Body of pancreas (tissue), 4 donors: ENCODE results near the gene MBD3L3. TPM values are rescaled to one million over a fixed set of nuclear protein-coding genes. Genes with fewer than 3 reads are reported as not detected.
"Not testable (repeated sequence)": the region's sequence is repeated elsewhere in the genome, so short reads cannot be mapped to it uniquely, and the experiment has no call there.

Experiments used
- ATAC-seq: fragments of 150-250 bp; one replicate; pipeline ENCODE4 v1.9.1; 2016
- DNase-seq, 4 donors: peaks; one replicate each; pipeline ENCODE4 v3.0.0-alpha.2; 2019
- H3K27ac ChIP-seq, 4 donors: fragments of 200-600 bp; sonication (generic); 1 replicate in 3 of 4; 2 replicates in 1 of 4; pipeline versions ENCODE4 v1.5.1 to v1.6.1; 2016 to 2019; ENCODE audit warnings: mild to moderate bottlenecking in 1 of 4, mixed read lengths in 1 of 4, moderate library complexity in 1 of 4
- H3K27me3 ChIP-seq, 2 donors: fragments of 200-600 bp; sonication (generic); one replicate each; pipeline ENCODE4 v1.6.0; 2016; ENCODE audit warnings: mild to moderate bottlenecking in 1 of 2
- H3K36me3 ChIP-seq, 2 donors: fragments of 200-600 bp; sonication (generic); replicated peaks in 1 of 2; 2 replicates each; pipeline ENCODE4 v1.5.1; 2016; ENCODE audit warnings: low read depth in 2 of 2; ENCODE audit not compliant: insufficient read depth in 1 of 2
- H3K4me1 ChIP-seq: fragments of 200-600 bp; sonication (generic); one replicate; pipeline ENCODE4 v1.6.0; 2016
- H3K4me3 ChIP-seq, 2 donors: fragments of 200-600 bp; sonication (generic); 1 replicate in 1 of 2; 2 replicates in 1 of 2; pipeline ENCODE4 v1.5.1; 2016 to 2019
- H3K9me3 ChIP-seq, 3 donors: fragments of 200-600 bp; sonication (generic); 1 replicate in 2 of 3; 2 replicates in 1 of 3; pipeline ENCODE4 v1.5.1; 2016
- CTCF ChIP-seq, 7 experiments: fragments of 450-650 bp in 4 of 7; fragments of 200-600 bp in 3 of 7; sonication (generic) in 3 of 7; IDR thresholded peaks; one replicate each; pipeline ENCODE4 v1.5.1; 2016 to 2019; ENCODE audit warnings: antibody characterized with exemption in 7 of 7
- POLR2A ChIP-seq, 3 donors: fragments of 450-650 bp; IDR thresholded peaks; one replicate each; pipeline ENCODE4 v1.6.1; 2016; ENCODE audit warnings: antibody characterized with exemption in 3 of 3, mild to moderate bottlenecking in 2 of 3
- WGBS, 2 donors: methylation state at CpG; one replicate each; pipeline ENCODE4 v1.1.5; 2017; 5-methylcytosine and 5-hydroxymethylcytosine counted together
- intact Hi-C: fragments of 100-400 bp; cut with DNase I; formaldehyde crosslinking; loops from one replicate; pipeline ENCODE4 v1.15.1; 2023
- total RNA-seq, 2 donors: library from RNA; depleted of rRNA; stranded (reverse); fragments of >200 nt; gene quantifications; one replicate each; pipeline ENCODE4 v1.1.0, GENCODE V29; 2016

MBD3L3 gene
- total RNA-seq, 2 donors from 2014 or later, result not detected

GRCh38 chr19:7063339-7063738 lies 4.9 kb upstream of the MBD3L3 start:
- Histone ChIP-seq H3K36me3 (no peaks in the 10 kb centered on the region), H3K9me3 (no peaks in the 10 kb centered on the region), H3K27me3 (no peaks in the 10 kb centered on the region), H3K4me3 (no peak overlapping the region), H3K4me1 (no peaks in the 10 kb centered on the region), H3K27ac (no peak overlapping the region)
- no peak for TF ChIP-seq CTCF (IDR thresholded peaks at IDR 0.05)
- TF ChIP-seq POLR2A (IDR thresholded peaks at IDR 0.05), result no peak
- WGBS, 2 donors, result 63 to 69% methylated on average over 4 of the region's 4 CpGs
- intact Hi-C loops, result no loop called here
- DNase-seq (no peak), ATAC-seq (no peak)

- DNase-seq, ATAC-seq, H3K4me1 ChIP-seq, H3K9me3 ChIP-seq, H3K4me3 ChIP-seq, intact Hi-C loops, H3K27ac ChIP-seq, H3K36me3 ChIP-seq, H3K27me3 ChIP-seq: not testable (repeated sequence)
- 44 to 55% methylated on average over 1 to 2 of the region's 2 CpGs for WGBS, 2 donors
Observed at GRCh38 chr19:7059977-7060376, 1.5 kb upstream of the MBD3L3 start.

- ATAC-seq, H3K36me3 ChIP-seq, H3K9me3 ChIP-seq, H3K27ac ChIP-seq, H3K4me1 ChIP-seq, intact Hi-C loops, H3K4me3 ChIP-seq, DNase-seq, H3K27me3 ChIP-seq: not testable (repeated sequence)
- 79% methylated on average over 10 of the region's 16 CpGs; no CpG with 5 or more reads in 1 of the 2 donors for WGBS, 2 donors
Observed at GRCh38 chr19:7056371-7056770, 2.1 kb downstream of the MBD3L3 start.

- H3K36me3 ChIP-seq, result not testable (repeated sequence)
Observed at GRCh38 chr19:7055679-7056078, 2.8 kb downstream of the MBD3L3 start.

GRCh38 chr19:7054635-7055368 lies 3.7 kb downstream of the MBD3L3 start:
- DNase-seq, H3K4me1 ChIP-seq, intact Hi-C loops, H3K4me3 ChIP-seq, H3K9me3 ChIP-seq, H3K27ac ChIP-seq, ATAC-seq, H3K36me3 ChIP-seq, H3K27me3 ChIP-seq: not testable (repeated sequence)
- 91 to 92% methylated on average over 12 of the region's 14 CpGs for WGBS, 2 donors

More at GRCh38 chr19:7055679-7056078, 2.8 kb downstream of the MBD3L3 start:
- ATAC-seq, intact Hi-C loops, H3K27ac ChIP-seq, H3K27me3 ChIP-seq, DNase-seq, H3K4me1 ChIP-seq, H3K9me3 ChIP-seq, H3K4me3 ChIP-seq: not testable (repeated sequence)
- 86 to 88% methylated on average over 11 to 14 of the region's 14 CpGs for WGBS, 2 donors

- H3K36me3 ChIP-seq, H3K27me3 ChIP-seq, ATAC-seq, H3K4me1 ChIP-seq, DNase-seq, H3K4me3 ChIP-seq, intact Hi-C loops, H3K9me3 ChIP-seq, H3K27ac ChIP-seq: not testable (repeated sequence)
- 91 to 93% methylated on average over 7 of the region's 7 CpGs for WGBS, 2 donors
Observed at GRCh38 chr19:7052896-7053295, 5.6 kb downstream of the MBD3L3 start.

- H3K27ac ChIP-seq, ATAC-seq, H3K4me3 ChIP-seq, H3K36me3 ChIP-seq, H3K9me3 ChIP-seq, DNase-seq, intact Hi-C loops, H3K4me1 ChIP-seq, H3K27me3 ChIP-seq: not testable (repeated sequence)
- WGBS, 2 donors, result 75% methylated on average over 3 of the region's 5 CpGs; no CpG with 5 or more reads in 1 of the 2 donors
Observed at GRCh38 chr19:7051421-7051820, 7.1 kb downstream of the MBD3L3 start.

- not testable (repeated sequence) for ATAC-seq
- no CpG with 5 or more reads among the region's 7 CpGs for WGBS, 2 donors
Observed at GRCh38 chr19:7049021-7049420, 9.5 kb downstream of the MBD3L3 start, which contains the start of gene MBD3L2. Gene MBD3L2, plus strand, starts transcription at chr19:7049321. Its CDS starts 53 bp downstream, at chr19:7049374.

GRCh38 chr19:7041563-7041962 lies 16.9 kb downstream of the MBD3L3 start:
- WGBS, 2 donors, result no CpG with 5 or more reads among the region's 2 CpGs
- intact Hi-C loops, H3K36me3 ChIP-seq, H3K4me1 ChIP-seq, H3K9me3 ChIP-seq, H3K4me3 ChIP-seq, DNase-seq, ATAC-seq, H3K27me3 ChIP-seq, H3K27ac ChIP-seq: not testable (repeated sequence)

More at GRCh38 chr19:7049021-7049420, 9.5 kb downstream of the MBD3L3 start, which contains the start of gene MBD3L2:
- H3K4me3 ChIP-seq, H3K9me3 ChIP-seq, H3K27me3 ChIP-seq, H3K36me3 ChIP-seq, DNase-seq, H3K27ac ChIP-seq, intact Hi-C loops, H3K4me1 ChIP-seq: not testable (repeated sequence)

GRCh38 chr19:7040079-7040478 lies 18.4 kb downstream of the MBD3L3 start, which contains the start of gene MBD3L4:
Gene MBD3L4, minus strand, starts transcription at chr19:7040179. Its CDS starts 35 bp downstream, at chr19:7040144.
- H3K27me3 ChIP-seq, DNase-seq, H3K9me3 ChIP-seq, H3K27ac ChIP-seq, H3K4me3 ChIP-seq, ATAC-seq, intact Hi-C loops, H3K4me1 ChIP-seq, H3K36me3 ChIP-seq: not testable (repeated sequence)
- WGBS, 2 donors, result 40% methylated on average over 1 of the region's 9 CpGs; no CpG with 5 or more reads in 1 of the 2 donors

GRCh38 chr19:7030278-7030677 lies 28.2 kb downstream of the MBD3L3 start, which contains the start of gene MBD3L5:
Gene MBD3L5, plus strand, starts transcription at chr19:7030578. Its CDS starts 34 bp downstream, at chr19:7030612.
- H3K27me3 ChIP-seq, H3K36me3 ChIP-seq, H3K9me3 ChIP-seq, H3K27ac ChIP-seq, ATAC-seq, intact Hi-C loops, H3K4me1 ChIP-seq, H3K4me3 ChIP-seq, DNase-seq: not testable (repeated sequence)
- 49% methylated on average over 2 of the region's 9 CpGs; no CpG with 5 or more reads in 1 of the 2 donors for WGBS, 2 donors
